ENCODE data around the gene ARMC3.

The ARMC3 gene

GRCh38 chr10:22993314-22993713 is 65.5 kb downstream of the ARMC3 start:
- Histone ChIP-seq H3K27ac (no peak overlapping the region), H3K36me3 (replicated peaks) (no peaks in the 10 kb centered on the region), H3K27me3 (replicated peaks) (peaks cover 11% of the 10 kb centered on the region), H3K4me3 (ENCODE audit: low read depth, low read length) (no peak overlapping the region)
- TF ChIP-seq CTCF (IDR thresholded peaks at IDR 0.05; ENCODE audit: low read depth, low read length, missing control alignments): no peak
- in situ Hi-C loops (cut with HindIII; ENCODE audit: low pct_ligation_motif_present, low sequenced_read_pairs): loop anchor here (25.0 kb wide), 1 partner anchor 281 kb away; the partner anchor contains the start of gene PIP4K2A
- no peak for DNase-seq

GRCh38 chr10:22997096-22997495 is 69.2 kb downstream of the ARMC3 start:
- Histone ChIP-seq H3K27ac (no peak overlapping the region), H3K4me3 (ENCODE audit: low read depth, low read length) (no peak overlapping the region), H3K36me3 (replicated peaks) (no peaks in the 10 kb centered on the region), H3K27me3 (replicated peaks) (peaks cover 22% of the 10 kb centered on the region)
- in situ Hi-C loops (cut with HindIII; ENCODE audit: low pct_ligation_motif_present, low sequenced_read_pairs): loop anchor here (25.0 kb wide), 1 partner anchor 285 kb away; the partner anchor contains the start of gene PIP4K2A
- no peak for TF ChIP-seq CTCF (IDR thresholded peaks at IDR 0.05; ENCODE audit: low read depth, low read length, missing control alignments)
- DNase-seq: peak; percentile 63

GRCh38 chr10:22998091-22998490 is 70.2 kb downstream of the ARMC3 start:
- in situ Hi-C loops (cut with HindIII; ENCODE audit: low pct_ligation_motif_present, low sequenced_read_pairs): loop anchor here (25.0 kb wide), 1 partner anchor 286 kb away; the partner anchor contains the start of gene PIP4K2A
- no peak for TF ChIP-seq CTCF (IDR thresholded peaks at IDR 0.05; ENCODE audit: low read depth, low read length, missing control alignments)
- no peak for DNase-seq
- H3K27ac ChIP-seq: no peak overlapping the region
- H3K4me3 ChIP-seq (ENCODE audit: low read depth, low read length): no peak overlapping the region
- H3K36me3 ChIP-seq (replicated peaks): no peaks in the 10 kb centered on the region
- peaks cover 18% of the 10 kb centered on the region for H3K27me3 ChIP-seq (replicated peaks)

- no peak for DNase-seq
- no peak for TF ChIP-seq CTCF (IDR thresholded peaks at IDR 0.05; ENCODE audit: low read depth, low read length, missing control alignments)
- H3K27ac ChIP-seq: no peak overlapping the region
- in situ Hi-C loops (cut with HindIII; ENCODE audit: low pct_ligation_motif_present, low sequenced_read_pairs): loop anchor here (25.0 kb wide), 1 partner anchor 288 kb away; the partner anchor contains the start of gene PIP4K2A
- H3K4me3 ChIP-seq (ENCODE audit: low read depth, low read length): no peak overlapping the region
- peaks cover 13% of the 10 kb centered on the region for H3K27me3 ChIP-seq (replicated peaks)
- no peaks in the 10 kb centered on the region for H3K36me3 ChIP-seq (replicated peaks)
Measured at GRCh38 chr10:22999942-23000341, 72.1 kb downstream of the ARMC3 start.

GRCh38 chr10:23001901-23002516 is 74.2 kb downstream of the ARMC3 start:
- Histone ChIP-seq H3K36me3 (replicated peaks) (no peaks in the 10 kb centered on the region), H3K27me3 (replicated peaks) (peaks cover 11% of the 10 kb centered on the region), H3K27ac (no peak overlapping the region), H3K4me3 (ENCODE audit: low read depth, low read length) (no peak overlapping the region)
- no peak for DNase-seq
- TF ChIP-seq CTCF (IDR thresholded peaks at IDR 0.05; ENCODE audit: low read depth, low read length, missing control alignments): no peak
- in situ Hi-C loops (cut with HindIII; ENCODE audit: low pct_ligation_motif_present, low sequenced_read_pairs): no loop called here

- H3K4me3 ChIP-seq (ENCODE audit: low read depth, low read length): no peak overlapping the region
- DNase-seq: no peak
- peaks cover 7% of the 10 kb centered on the region for H3K27me3 ChIP-seq (replicated peaks)
- no peak overlapping the region for H3K27ac ChIP-seq
- no peak for TF ChIP-seq CTCF (IDR thresholded peaks at IDR 0.05; ENCODE audit: low read depth, low read length, missing control alignments)
- in situ Hi-C loops (cut with HindIII; ENCODE audit: low pct_ligation_motif_present, low sequenced_read_pairs): no loop called here
- H3K36me3 ChIP-seq (replicated peaks): no peaks in the 10 kb centered on the region
Measured at GRCh38 chr10:23005150-23005549, 77.3 kb downstream of the ARMC3 start.

Measured in brain microvascular endothelial cell (primary cell).